GM21381 (cell line): Measurements from ENCODE around the gene MAB21L3.
A peak's percentile ranks its signal among the peaks of the same experiment; 100 is the strongest.
"Not testable (repeated sequence)": the region's sequence is repeated elsewhere in the genome, so short reads cannot be mapped to it uniquely, and the experiment has no call there.

Experiments used
- ATAC-seq: cut with Tn5 transposase; IDR thresholded peaks from one replicate; pipeline ENCODE4 v1.9.1; 2021; ENCODE audit warnings: mild to moderate bottlenecking, moderate library complexity; ENCODE audit not compliant: unreplicated experiment

Gene MAB21L3

GRCh38 chr1:116133696-116134475 lies 22.7 kb downstream of the MAB21L3 start:
- ATAC-seq: no peak

GRCh38 chr1:116134476-116134773 lies 23.2 kb downstream of the MAB21L3 start:
- ATAC-seq: no peak

- ATAC-seq: no peak
Measured at GRCh38 chr1:116138277-116138792, 27.1 kb downstream of the MAB21L3 start.

GRCh38 chr1:116139592-116140134 lies 28.5 kb downstream of the MAB21L3 start:
- ATAC-seq: no peak

GRCh38 chr1:116144151-116144550 lies 33.0 kb downstream of the MAB21L3 start:
- no peak for ATAC-seq

- ATAC-seq: not testable (repeated sequence)
Measured at GRCh38 chr1:116146447-116147113, 35.4 kb downstream of the MAB21L3 start.

- no peak for ATAC-seq
Measured at GRCh38 chr1:116147114-116147510, 35.9 kb downstream of the MAB21L3 start.

GRCh38 chr1:116147972-116148371 lies 36.8 kb downstream of the MAB21L3 start:
- ATAC-seq: no peak

- no peak for ATAC-seq
Measured at GRCh38 chr1:116148967-116149366, 37.8 kb downstream of the MAB21L3 start.

GRCh38 chr1:116150368-116150767 lies 39.2 kb downstream of the MAB21L3 start:
- ATAC-seq: no peak

GRCh38 chr1:116151739-116152576 lies 40.8 kb downstream of the MAB21L3 start:
- ATAC-seq: peak; percentile 97

GRCh38 chr1:116152577-116152943 lies 41.4 kb downstream of the MAB21L3 start:
- ATAC-seq: no peak

GRCh38 chr1:116152950-116153691 lies 41.9 kb downstream of the MAB21L3 start:
- ATAC-seq: no peak

GRCh38 chr1:116153692-116154031 lies 42.5 kb downstream of the MAB21L3 start:
- ATAC-seq: no peak

GRCh38 chr1:116154536-116154935 lies 43.3 kb downstream of the MAB21L3 start:
- ATAC-seq: no peak

- no peak for ATAC-seq
Measured at GRCh38 chr1:116157096-116157495, 45.9 kb downstream of the MAB21L3 start.

GRCh38 chr1:116159177-116159576 lies 48.0 kb downstream of the MAB21L3 start:
- ATAC-seq: no peak

GRCh38 chr1:116159611-116160010 lies 48.4 kb downstream of the MAB21L3 start:
- no peak for ATAC-seq

- no peak for ATAC-seq
Measured at GRCh38 chr1:116161390-116161789, 50.2 kb downstream of the MAB21L3 start.

- ATAC-seq: no peak
Measured at GRCh38 chr1:116161877-116162390, 50.7 kb downstream of the MAB21L3 start.
